H1 (cell line): Measurements from ENCODE around the gene KCND1. TPM values are rescaled to one million over a fixed set of nuclear protein-coding genes. Genes with fewer than 3 reads are reported as not detected.

Experiments used
- CTCF ChIA-PET: fragments of 300-600 bp; sonication (Branson Sonifier 250); formaldehyde crosslinking; loops from one replicate; lab custom pipeline; 2021; ENCODE audit not compliant: partially characterized antibody; lab: Charles Lee
- POLR2A ChIA-PET: fragments of 300-600 bp; sonication (Branson Sonifier 250); formaldehyde crosslinking; loops from one replicate; lab custom pipeline; 2021; ENCODE audit warnings: inconsistent platforms; ENCODE audit not compliant: partially characterized antibody; lab: Charles Lee
- DNase-seq, 2 experiments: peaks; one replicate each; pipeline versions ENCODE4 v3.0.0 to v3.0.0-alpha.2; 2010 to 2022; ENCODE audit warnings: low spot score in 2 of 2, low read depth in 1 of 2, mixed read lengths in 1 of 2
- FAIRE-seq: peaks from 2 replicates; lab custom pipeline; 2011; peaks lifted over from hg19 to GRCh38; lab: Jason Lieb, UNC
- H2AFZ ChIP-seq: 2 replicates; pipeline ENCODE4 v1.8.1; 2012; ENCODE audit warnings: low read length, inconsistent platforms
- H2AK5ac ChIP-seq: 2 replicates; pipeline ENCODE4 v1.6.1; 2013; ENCODE audit warnings: low read depth, low read length
- H2BK120ac ChIP-seq: replicated peaks from 2 replicates; pipeline ENCODE3; 2013; ENCODE audit warnings: low read depth, low read length, inconsistent platforms
- H2BK12ac ChIP-seq: 2 replicates; pipeline ENCODE4 v1.6.1; 2013; ENCODE audit warnings: low read depth, low read length
- H2BK15ac ChIP-seq: 2 replicates; pipeline ENCODE4 v1.6.1; 2013; ENCODE audit warnings: low read length
- H2BK20ac ChIP-seq: 2 replicates; pipeline ENCODE4 v1.6.1; 2013; ENCODE audit warnings: low read length
- H2BK5ac ChIP-seq: 2 replicates; pipeline ENCODE4 v1.6.1; 2013; ENCODE audit warnings: low read depth, low read length
- H3K14ac ChIP-seq: 2 replicates; pipeline ENCODE4 v1.6.1; 2013; ENCODE audit warnings: inconsistent platforms; ENCODE audit not compliant: insufficient read length
- H3K18ac ChIP-seq: 2 replicates; pipeline ENCODE4 v1.6.1; 2013; ENCODE audit warnings: low read length; ENCODE audit errors: extremely low read depth
- H3K23ac ChIP-seq: 2 replicates; pipeline ENCODE4 v1.6.1; 2013; ENCODE audit warnings: inconsistent platforms; ENCODE audit not compliant: insufficient read length
- H3K23me2 ChIP-seq: 2 replicates; pipeline ENCODE4 v1.6.1; 2013; ENCODE audit warnings: low read depth, low read length
- H3K27ac ChIP-seq: 2 replicates; pipeline ENCODE4 v1.6.1; 2011; ENCODE audit warnings: low read depth, low read length, inconsistent platforms
- H3K27me3 ChIP-seq, 4 experiments: replicated peaks in 1 of 4; 1 replicate in 1 of 4; 2 replicates in 3 of 4; pipeline versions ENCODE4 v1.6.1 to v1.8.1; 2011 to 2013; ENCODE audit warnings: low read length in 3 of 4, mild to moderate bottlenecking in 3 of 4, inconsistent platforms in 2 of 4, mixed read lengths in 2 of 4, moderate library complexity in 1 of 4; ENCODE audit not compliant: control insufficient read depth in 3 of 4, insufficient read depth in 3 of 4; ENCODE audit errors: extremely low read depth in 1 of 4
- H3K36me3 ChIP-seq, 4 experiments: 2 replicates each; pipeline versions ENCODE4 v1.6.1 to v1.8.1; 2011 to 2013; ENCODE audit warnings: mild to moderate bottlenecking in 4 of 4, low read length in 3 of 4, moderate library complexity in 2 of 4, control low read depth in 1 of 4, inconsistent platforms in 1 of 4; ENCODE audit not compliant: insufficient read depth in 4 of 4, control insufficient read depth in 2 of 4
- H3K4ac ChIP-seq: replicated peaks from 2 replicates; pipeline ENCODE3; 2013; ENCODE audit warnings: low read length, low read depth, mixed read lengths, inconsistent platforms; ENCODE audit not compliant: insufficient read length
- H3K4me1 ChIP-seq, 4 experiments: replicated peaks in 1 of 4; 1 replicate in 1 of 4; 2 replicates in 3 of 4; pipeline versions ENCODE4 v1.6.1 to v1.8.1; 2011 to 2013; ENCODE audit warnings: low read length in 3 of 4, inconsistent platforms in 2 of 4, mixed read lengths in 1 of 4; ENCODE audit not compliant: insufficient read depth in 4 of 4, control insufficient read depth in 3 of 4
- H3K4me2 ChIP-seq, 2 experiments: 2 replicates each; pipeline versions ENCODE4 v1.6.1 to v1.8.1; 2011 to 2013; ENCODE audit warnings: low read depth in 2 of 2, low read length in 2 of 2, control low read depth in 1 of 2, inconsistent platforms in 1 of 2, mild to moderate bottlenecking in 1 of 2; ENCODE audit not compliant: insufficient read depth in 1 of 2
- H3K4me3 ChIP-seq, 4 experiments: fragments of 200-600, 300-600 bp in 1 of 4; sonication (generic), shearing (Covaris generic), sonication (Bioruptor Twin) in 1 of 4; 2 replicates each; pipeline versions ENCODE4 v1.5.1 to v1.8.1; 2011 to 2016; ENCODE audit warnings: low read length in 4 of 4, low read depth in 3 of 4, control low read depth in 2 of 4, inconsistent platforms in 2 of 4, mild to moderate bottlenecking in 2 of 4, mixed read lengths in 1 of 4, moderate library complexity in 1 of 4; ENCODE audit not compliant: insufficient read depth in 2 of 4; ENCODE audit errors: extremely low read depth in 1 of 4
- H3K56ac ChIP-seq: replicated peaks from 2 replicates; pipeline ENCODE3; 2013; ENCODE audit warnings: low read depth, mild to moderate bottlenecking, mixed read lengths, low read length, inconsistent platforms; ENCODE audit not compliant: insufficient read length
- H3K79me1 ChIP-seq: 2 replicates; pipeline ENCODE4 v1.6.1; 2013; ENCODE audit warnings: low read depth, low read length, control low read depth
- H3K79me2 ChIP-seq, 2 experiments: 2 replicates each; pipeline versions ENCODE4 v1.6.1 to v1.8.1; 2012 to 2013; ENCODE audit warnings: low read length in 2 of 2, mild to moderate bottlenecking in 2 of 2, inconsistent platforms in 1 of 2; ENCODE audit not compliant: insufficient read depth in 2 of 2, control insufficient read depth in 1 of 2
- H3K9ac ChIP-seq, 4 experiments: replicated peaks in 1 of 4; 1 replicate in 1 of 4; 2 replicates in 3 of 4; pipeline versions ENCODE4 v1.6.1 to v1.8.1; 2011 to 2013; ENCODE audit warnings: low read depth in 3 of 4, low read length in 3 of 4, control low read depth in 2 of 4, mild to moderate bottlenecking in 2 of 4, moderate library complexity in 2 of 4, inconsistent platforms in 1 of 4; ENCODE audit errors: extremely low read depth in 1 of 4
- H3K9me3 ChIP-seq, 2 experiments: 2 replicates each; pipeline versions ENCODE4 v1.6.1 to v1.8.1; 2012 to 2013; ENCODE audit warnings: mild to moderate bottlenecking in 2 of 2, moderate library complexity in 2 of 2, control low read depth in 1 of 2, inconsistent platforms in 1 of 2, low read depth in 1 of 2, low read length in 1 of 2, mixed read lengths in 1 of 2; ENCODE audit not compliant: insufficient read depth in 2 of 2
- H4K20me1 ChIP-seq, 2 experiments: replicated peaks in 1 of 2; 2 replicates each; pipeline versions ENCODE3 to v1.8.1; 2011 to 2013; ENCODE audit warnings: inconsistent platforms in 2 of 2, low read length in 2 of 2, mild to moderate bottlenecking in 1 of 2; ENCODE audit not compliant: insufficient read depth in 2 of 2, control insufficient read depth in 1 of 2
- H4K5ac ChIP-seq: 2 replicates; pipeline ENCODE4 v1.6.1; 2013; ENCODE audit warnings: low read length, low read depth, mixed read lengths, inconsistent platforms; ENCODE audit not compliant: insufficient read length
- H4K8ac ChIP-seq: 2 replicates; pipeline ENCODE4 v1.8.0; 2013; ENCODE audit warnings: mild to moderate bottlenecking, moderate library complexity, low read length, inconsistent platforms; ENCODE audit not compliant: insufficient read depth; ENCODE audit errors: extremely low read depth
- H4K91ac ChIP-seq: replicated peaks from 2 replicates; pipeline ENCODE3; 2013; ENCODE audit warnings: low read length, mixed read lengths, inconsistent platforms; ENCODE audit not compliant: insufficient read length
- FOSL1 ChIP-seq: IDR thresholded peaks from 2 replicates; pipeline ENCODE4 v1.6.1; 2011; ENCODE audit warnings: mild to moderate bottlenecking, low read depth, low read length, moderate library complexity; ENCODE audit not compliant: insufficient read depth
- GABPA ChIP-seq: IDR thresholded peaks from 2 replicates; pipeline ENCODE4 v1.6.1; 2011; ENCODE audit warnings: mild to moderate bottlenecking, low read length, moderate library complexity, borderline replicate concordance; ENCODE audit not compliant: insufficient read depth
- SP4 ChIP-seq: IDR thresholded peaks from 2 replicates; pipeline ENCODE4 v1.6.1; 2012; ENCODE audit warnings: low read length, inconsistent platforms
- TBP ChIP-seq: IDR thresholded peaks from 2 replicates; pipeline ENCODE4 v1.6.1; 2011; ENCODE audit warnings: low read depth, low read length, improper control_type of control experiment
- WGBS, 2 experiments: shearing (Covaris generic) in 1 of 2; methylation state at CpG; one replicate each; pipeline versions ENCODE4 v1.1.6 to v1.1.7; 2013 to 2015; ENCODE audit warnings: low lambda C conversion rate in 2 of 2, mixed read lengths in 2 of 2, inconsistent platforms in 1 of 2, low coverage in 1 of 2, missing lambda C conversion rate in 1 of 2; ENCODE audit not compliant: insufficient replicate concordance in 2 of 2, insufficient coverage in 1 of 2, insufficient read length in 1 of 2; ENCODE audit errors: extremely low coverage in 1 of 2, missing lambda C conversion rate in 1 of 2; 5-methylcytosine and 5-hydroxymethylcytosine counted together
- polyA plus RNA-seq, 7 experiments: library from polyadenylated mRNA; depleted of rRNA in 3 of 7; stranded (reverse) in 5 of 7; unstranded in 2 of 7; fragments of >200 nt in 5 of 7; fragments of 200-250 nt in 2 of 7; gene quantifications; 1 replicate in 5 of 7; 2 replicates in 1 of 7; 4 replicates in 1 of 7; pipeline versions ENCODE4 v1.2.1 to v1.2.3, GENCODE V29; 2011 to 2013; ENCODE audit warnings: missing spikeins in 2 of 7, mixed read lengths in 2 of 7
- total RNA-seq: library from RNA; stranded (reverse); fragmentation: NEBNext Ultra II Directional; extraction: Animal tissue kit (Norgen Biotek cat#: 25700); gene quantifications from 2 replicates; pipeline ENCODE4 v1.2.1, GENCODE V29; 2021

KCND1 gene
- total and polyA plus RNA-seq, 2 of the 8 experiments (the other 6 are each of a cell fraction or from before 2014, with no cell fraction given) = 3.1 to 6.8 TPM

GRCh38 chrX:48983081-48983480 is 11.4 kb upstream of the KCND1 start:
- Histone ChIP-seq H3K18ac (no peak overlapping the region), H2BK5ac (no peak overlapping the region), H3K27ac (no peak overlapping the region), H2BK15ac (no peak overlapping the region), H4K8ac (no peak overlapping the region), H3K23ac (no peak overlapping the region), H3K9me3 (no peaks in the 10 kb centered on the region), H3K4me2 (no peak overlapping the region), H3K79me2 (no peaks in the 10 kb centered on the region), H3K36me3 (peaks cover 4 to 58% (median 32%) of the 10 kb centered on the region in 4 experiments; a peak in 6 of 8 replicates), H2AK5ac (no peak overlapping the region), H4K20me1 (peaks cover 0 to 2% of the 10 kb centered on the region in 2 experiments), H3K4ac (no peak overlapping the region), H2BK20ac (no peak overlapping the region), H3K4me1 (no peaks in the 10 kb centered on the region), H3K56ac (no peak overlapping the region), H3K79me1 (no peaks in the 10 kb centered on the region), H3K23me2 (no peaks in the 10 kb centered on the region), H3K27me3 (no peaks in the 10 kb centered on the region), H2BK12ac (no peak overlapping the region), H2BK120ac (no peak overlapping the region), H4K91ac (no peak overlapping the region), H3K9ac (no peak overlapping the region), H4K5ac (no peak overlapping the region), H3K4me3 (no peak overlapping the region), H3K14ac (no peak overlapping the region), H2AFZ (no peak overlapping the region)
- ChIA-PET POLR2A (interaction anchor here (1.2 to 3.7 kb wide), 4 partner anchors 8 to 12 kb away, joined by 4 to 15 read pairs (median 8); partner anchors contain the start of gene KCND1), CTCF (no interaction called here)
- FAIRE-seq (no peak), DNase-seq (no peak)
- 98% methylated on average over 9 of the region's 17 CpGs; no CpG with 5 or more reads in 1 of the 2 experiments for WGBS, 2 experiments
- TF ChIP-seq GABPA = no peak
- no peak for TF ChIP-seq TBP
- TF ChIP-seq SP4 = no peak
- no peak for TF ChIP-seq FOSL1
